HG03159 (cell line): ENCODE results near the gene NFYC.

ENCODE experiments used
- ATAC-seq: cut with Tn5 transposase; IDR thresholded peaks from one replicate; pipeline ENCODE4 v1.9.1; 2021; ENCODE audit warnings: mild to moderate bottlenecking, moderate library complexity; ENCODE audit not compliant: unreplicated experiment

Gene NFYC

DNA sequence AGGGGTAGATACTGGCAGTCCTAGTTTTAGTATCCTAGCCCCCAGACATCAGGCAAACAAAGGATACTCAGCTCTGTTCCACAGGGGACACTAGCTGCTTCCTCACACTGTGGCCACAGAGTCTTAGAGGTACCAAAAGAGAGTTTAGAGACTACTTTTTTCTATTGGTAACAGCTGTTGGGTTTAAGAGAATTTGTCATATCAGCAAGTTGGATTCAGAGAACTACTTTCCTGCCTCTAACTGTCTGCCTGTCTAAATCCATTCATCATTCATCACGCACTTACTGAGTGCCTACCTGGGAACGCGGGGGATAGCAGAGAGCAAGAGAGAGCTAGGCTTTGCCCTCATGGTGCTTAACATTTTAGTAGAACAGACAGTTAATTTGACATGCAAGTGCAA is 65.0 kb downstream of the NFYC start:
- no peak for ATAC-seq

- ATAC-seq: no peak
These were observed 65.6 kb downstream of the NFYC start for GRCh38 chr1:40757084-40757483.

DNA sequence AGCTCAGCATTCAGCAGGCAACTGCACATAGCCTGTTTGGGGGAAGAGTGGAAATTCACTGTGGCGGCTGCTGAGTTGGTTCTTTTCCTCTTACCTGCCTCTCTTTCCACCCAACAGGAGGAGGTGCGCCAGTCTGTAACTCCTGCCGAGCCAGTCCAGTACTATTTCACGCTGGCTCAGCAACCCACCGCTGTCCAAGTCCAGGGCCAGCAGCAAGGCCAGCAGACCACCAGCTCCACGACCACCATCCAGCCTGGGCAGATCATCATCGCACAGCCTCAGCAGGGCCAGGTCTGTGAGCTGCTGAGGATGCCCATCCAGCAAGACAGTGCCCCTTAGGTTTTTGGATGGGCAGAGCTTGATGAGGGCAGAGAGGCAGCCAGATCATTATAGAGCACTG is 66.5 kb downstream of the NFYC start:
- ATAC-seq: no peak

GRCh38 chr1:40758578-40759343 is 67.3 kb downstream of the NFYC start:
- no peak for ATAC-seq

GRCh38 chr1:40760984-40761383 is 69.5 kb downstream of the NFYC start:
- no peak for ATAC-seq

DNA sequence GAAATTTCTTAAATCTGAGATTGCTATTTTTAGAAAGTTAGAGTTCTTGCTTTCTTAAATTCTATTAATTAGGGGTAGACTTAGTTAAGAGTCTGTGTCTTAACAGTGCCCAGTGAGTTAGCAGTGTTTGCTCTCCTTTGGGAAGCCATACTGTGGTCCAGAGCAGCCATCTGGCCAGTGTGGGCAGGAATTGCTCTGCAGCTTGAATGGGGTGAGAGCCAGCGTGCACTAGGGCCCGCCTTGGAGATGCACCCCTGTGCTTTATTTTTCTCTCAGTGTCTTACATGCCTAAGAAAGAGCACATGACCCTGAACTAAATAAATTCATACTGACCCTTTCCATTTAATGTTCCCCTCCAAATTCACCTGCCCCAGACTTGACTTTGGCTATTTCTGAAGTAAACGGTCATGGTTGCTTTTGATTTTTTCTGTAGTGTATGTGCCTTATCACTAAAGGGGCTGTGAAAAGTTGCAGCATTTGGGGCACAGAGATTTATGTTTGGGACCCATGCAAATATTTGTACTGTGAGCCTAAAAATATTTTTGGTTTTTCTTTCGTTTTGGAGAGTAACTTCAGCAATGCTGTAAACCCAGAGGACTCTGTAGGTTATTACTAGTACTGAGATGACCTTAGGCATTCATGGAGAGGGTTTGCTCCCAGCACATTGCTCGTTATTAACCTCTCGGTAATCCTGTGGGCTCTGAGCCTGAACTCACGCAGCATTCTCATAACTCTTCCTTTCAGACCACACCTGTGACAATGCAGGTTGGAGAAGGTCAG is 70.8 kb downstream of the NFYC start:
- ATAC-seq: no peak

DNA sequence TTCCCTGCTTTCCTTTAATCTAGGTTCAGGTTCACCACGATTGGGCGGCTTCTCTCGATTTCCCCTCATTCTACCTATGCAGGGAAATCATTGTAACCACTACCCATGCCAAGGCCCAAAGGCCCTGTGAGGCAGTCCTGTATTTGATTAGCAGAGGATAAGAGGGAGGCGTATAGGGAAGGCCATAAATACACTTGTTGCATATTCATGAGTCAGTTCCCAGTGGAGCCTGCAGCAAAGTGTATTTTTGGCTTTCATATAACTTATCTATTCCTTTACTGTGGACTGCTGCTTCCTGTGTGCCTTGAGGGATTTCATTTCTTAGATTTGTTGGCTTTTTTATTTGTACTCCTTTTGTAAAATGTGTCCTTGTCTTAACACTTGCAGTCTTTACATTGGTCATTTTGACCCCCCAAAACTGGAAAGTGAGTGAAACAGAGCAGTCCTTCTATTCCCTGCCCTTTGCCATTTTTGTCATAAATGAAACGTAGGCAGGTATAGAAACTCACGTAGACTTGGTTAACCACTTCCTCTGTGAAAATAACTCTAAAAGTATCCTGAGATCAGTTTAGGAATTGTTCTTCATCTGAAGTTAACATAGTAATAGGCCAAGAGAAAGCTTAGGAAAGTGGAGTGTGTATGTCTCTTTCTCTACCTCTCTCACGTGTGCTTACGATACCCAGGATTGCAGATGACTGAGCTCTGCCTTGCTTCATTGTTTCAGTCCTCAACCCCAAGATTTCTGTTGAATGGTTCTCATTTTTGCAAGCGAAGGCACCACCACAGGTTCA is 72.4 kb downstream of the NFYC start:
- no peak for ATAC-seq

DNA sequence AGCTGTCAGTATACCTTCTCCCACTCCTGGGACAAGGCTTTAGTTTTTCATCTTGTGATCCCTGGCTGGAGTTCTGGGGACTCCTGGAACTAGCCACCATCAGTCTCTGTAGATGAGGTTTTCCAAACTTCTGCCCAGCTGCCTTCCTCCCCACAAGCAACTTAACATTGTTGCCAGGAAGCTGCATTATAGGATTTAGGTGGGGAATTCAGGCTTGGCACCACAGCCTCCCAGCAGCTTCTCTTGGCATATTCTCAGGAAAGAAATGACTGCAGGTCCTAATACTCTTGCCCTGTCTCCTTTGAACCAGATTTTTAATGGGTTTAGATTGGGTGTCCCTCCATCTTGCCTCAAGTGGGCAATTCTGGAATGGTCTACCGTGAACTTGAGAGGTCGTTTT is 73.5 kb downstream of the NFYC start:
- ATAC-seq: no peak

DNA sequence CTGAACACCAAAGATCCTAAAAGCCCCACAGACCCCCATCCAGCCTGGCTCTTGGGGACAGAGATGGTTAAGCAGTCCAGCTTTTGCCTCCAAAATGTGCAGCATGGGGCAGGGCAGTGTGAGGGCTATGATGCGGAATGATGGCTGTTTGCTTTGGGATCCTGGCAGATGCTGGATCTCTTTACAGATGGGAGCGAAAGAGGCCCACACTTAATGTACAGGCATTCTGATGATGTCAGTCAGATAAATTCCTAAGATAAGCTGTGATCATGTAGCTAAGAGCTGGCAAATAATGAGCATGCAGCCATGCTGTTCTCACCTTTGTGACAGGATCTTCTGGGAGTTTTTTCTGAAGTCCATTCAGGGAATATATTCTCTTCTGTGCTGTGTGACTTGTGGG is 74.5 kb downstream of the NFYC start:
- ATAC-seq: no peak

DNA sequence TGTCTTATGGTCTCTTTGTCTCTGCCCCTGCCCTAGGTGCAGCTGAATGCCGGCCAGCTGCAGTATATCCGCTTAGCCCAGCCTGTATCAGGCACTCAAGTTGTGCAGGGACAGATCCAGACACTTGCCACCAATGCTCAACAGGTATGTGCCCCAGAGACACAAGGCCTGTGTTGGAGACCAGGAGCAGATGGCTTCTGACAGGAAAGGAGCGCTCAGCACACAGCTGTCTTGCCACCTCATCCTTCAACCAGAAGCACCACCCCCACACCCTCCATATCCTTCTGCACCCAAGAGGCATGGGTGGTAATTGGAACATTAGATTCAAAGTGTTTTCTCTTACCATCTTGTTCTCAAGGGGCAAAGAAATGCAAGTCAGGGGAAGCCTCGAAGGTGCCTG is 75.1 kb downstream of the NFYC start:
- ATAC-seq: no peak

GRCh38 chr1:40768146-40768990 is 76.9 kb downstream of the NFYC start:
- no peak for ATAC-seq

DNA sequence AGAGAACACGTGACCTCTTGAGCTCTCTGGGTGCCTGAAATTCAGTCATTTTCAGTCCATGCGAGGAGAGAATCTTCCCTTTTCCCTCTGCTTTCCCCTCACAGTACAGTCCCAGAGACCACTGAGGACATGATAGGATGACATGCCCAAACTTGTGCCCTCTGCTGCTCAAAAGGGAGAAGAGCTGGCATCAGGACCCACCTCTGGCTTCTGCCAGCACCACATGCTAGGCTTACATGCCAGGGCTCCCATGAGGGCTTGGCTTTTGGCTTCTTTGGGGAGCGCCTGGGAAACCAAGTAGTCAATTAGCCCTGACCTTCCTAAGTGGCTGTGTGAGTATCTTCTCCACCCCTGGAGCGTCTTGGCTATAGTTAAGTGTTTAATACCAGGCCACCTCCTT is 78.3 kb downstream of the NFYC start:
- no peak for ATAC-seq

DNA sequence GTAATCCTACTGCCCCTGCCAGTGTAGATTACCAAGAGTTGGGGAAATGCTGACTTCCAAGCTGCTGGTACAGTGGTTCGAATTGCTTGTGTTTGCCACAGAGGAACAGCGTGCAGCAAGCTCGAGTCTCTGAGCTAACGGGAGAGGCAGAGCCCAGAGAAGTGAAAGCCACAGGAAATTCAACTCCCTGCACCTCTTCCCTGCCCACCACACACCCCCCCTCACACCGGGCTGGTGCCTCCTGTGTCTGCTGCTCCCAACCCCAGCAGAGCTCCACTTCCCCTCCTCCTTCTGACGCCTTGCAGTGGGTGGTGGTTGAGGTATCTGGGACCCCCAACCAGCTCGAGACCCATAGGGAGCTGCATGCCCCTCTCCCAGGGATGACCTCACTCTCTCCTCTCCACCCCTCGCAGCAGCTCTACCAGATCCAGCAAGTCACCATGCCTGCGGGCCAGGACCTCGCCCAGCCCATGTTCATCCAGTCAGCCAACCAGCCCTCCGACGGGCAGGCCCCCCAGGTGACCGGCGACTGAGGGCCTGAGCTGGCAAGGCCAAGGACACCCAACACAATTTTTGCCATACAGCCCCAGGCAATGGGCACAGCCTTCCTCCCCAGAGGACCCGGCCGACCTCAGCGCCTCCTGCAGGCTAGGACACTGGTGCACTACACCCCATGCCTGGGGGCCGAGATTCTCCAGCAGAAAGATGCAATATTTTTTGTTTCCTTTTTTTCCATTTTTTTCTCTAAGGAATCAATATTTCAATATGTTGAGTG is 79.0 kb downstream of the NFYC start:
- ATAC-seq: no peak

- no peak for ATAC-seq
These were observed 80.8 kb downstream of the NFYC start for GRCh38 chr1:40772146-40772955.

GRCh38 chr1:40773748-40774265 is 82.3 kb downstream of the NFYC start:
- no peak for ATAC-seq

DNA sequence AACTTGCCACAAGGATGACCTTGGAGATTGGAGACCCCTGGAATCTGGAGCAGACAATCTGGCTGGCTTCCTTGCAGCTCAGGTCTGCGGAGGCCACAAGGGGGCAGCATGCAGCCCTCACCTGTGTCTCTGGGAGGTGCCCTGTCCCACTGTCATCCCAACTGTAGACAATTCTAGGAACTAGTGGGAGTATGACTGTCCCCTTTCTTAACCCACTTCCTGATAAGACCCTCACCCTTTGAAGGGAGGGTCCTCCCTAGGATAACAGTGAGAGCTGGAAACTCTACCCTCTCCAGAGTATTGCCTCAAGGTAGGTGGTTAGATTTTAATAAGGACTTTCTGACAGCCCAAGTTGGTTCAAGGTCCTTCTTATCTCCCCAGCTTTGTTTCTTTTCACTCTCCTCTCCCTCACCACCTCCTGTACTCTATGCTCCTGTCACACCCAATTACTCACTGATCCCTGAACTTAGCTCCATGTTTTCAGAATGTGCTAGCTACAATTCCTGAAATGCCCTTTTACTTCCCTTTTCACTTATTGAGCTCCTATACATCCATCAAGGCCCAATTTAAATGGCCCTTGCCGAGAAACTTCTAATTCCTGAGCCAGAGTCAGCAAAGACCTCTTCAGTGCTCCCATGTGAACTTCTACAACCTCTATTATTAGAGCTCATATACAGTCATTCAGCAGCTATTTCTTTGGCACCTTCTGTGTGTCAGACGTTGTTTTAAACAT is 82.9 kb downstream of the NFYC start:
- ATAC-seq: no peak

- ATAC-seq: no peak
These were observed 85.0 kb downstream of the NFYC start for GRCh38 chr1:40776236-40777072.
